ENCODE results near the gene DMRT1.
"Not testable (repeated sequence)": the region's sequence is repeated elsewhere in the genome, so short reads cannot be mapped to it uniquely, and the experiment has no call there.

DMRT1 gene

GRCh38 chr9:972501-973294 lies 131.2 kb downstream of the DMRT1 start:
- DNase-seq: no peak

- no peak for DNase-seq
Measured at GRCh38 chr9:973295-973834, 131.9 kb downstream of the DMRT1 start.

- DNase-seq: no peak
Measured at GRCh38 chr9:974031-974995, 132.8 kb downstream of the DMRT1 start.

GRCh38 chr9:974996-975739 lies 133.7 kb downstream of the DMRT1 start:
- DNase-seq: no peak

- no peak for DNase-seq
Measured at GRCh38 chr9:975740-976257, 134.3 kb downstream of the DMRT1 start.

- no peak for DNase-seq
Measured at GRCh38 chr9:976258-976942, 134.9 kb downstream of the DMRT1 start, which contains the start of gene DMRT3. TSS of gene DMRT3 (plus strand) at chr9:976655. CDS start at chr9:977002, 347 bp downstream.

- no peak for DNase-seq
Measured at GRCh38 chr9:976943-977837, 135.7 kb downstream of the DMRT1 start.

- no peak for DNase-seq
Measured at GRCh38 chr9:977838-978830, 136.6 kb downstream of the DMRT1 start.

- no peak for DNase-seq
Measured at GRCh38 chr9:979983-980382, 138.5 kb downstream of the DMRT1 start.

- no peak for DNase-seq
Measured at GRCh38 chr9:980640-981039, 139.1 kb downstream of the DMRT1 start.

- no peak for DNase-seq
Measured at GRCh38 chr9:981491-981898, 140.0 kb downstream of the DMRT1 start.

GRCh38 chr9:982394-983230 lies 141.1 kb downstream of the DMRT1 start:
- no peak for DNase-seq

GRCh38 chr9:994005-994404 lies 152.5 kb downstream of the DMRT1 start:
- DNase-seq: no peak

GRCh38 chr9:995192-995591 lies 153.7 kb downstream of the DMRT1 start:
- no peak for DNase-seq

- no peak for DNase-seq
Measured at GRCh38 chr9:995781-996180, 154.3 kb downstream of the DMRT1 start.

- DNase-seq: not testable (repeated sequence)
Measured at GRCh38 chr9:998299-999110, 157.0 kb downstream of the DMRT1 start.

- no peak for DNase-seq
Measured at GRCh38 chr9:1001838-1002237, 160.3 kb downstream of the DMRT1 start.

GRCh38 chr9:1002678-1003077 lies 161.2 kb downstream of the DMRT1 start:
- no peak for DNase-seq

Measured in stimulated activated CD8-positive, alpha-beta memory T cell treated with anti-CD3 and anti-CD28 coated beads, Interleukin-4, amount 100 ng/mL, for 48 hours (primary cell).